PC-9 (cell line): ENCODE results near the gene CDK18. TPM values are rescaled to one million over a fixed set of nuclear protein-coding genes. Genes with fewer than 3 reads are reported as not detected.

Source experiments
- BruUV-seq: library from RNA; stranded (reverse); fragments of 400-500 nt; replicated peaks from 2 replicates; lab custom pipeline; 2021; lab: Mats Ljungman, UMichigan
- CTCF ChIA-PET: fragments of 300-600 bp; sonication (Branson Sonifier 250); formaldehyde crosslinking; loops from one replicate; lab custom pipeline; 2022; ENCODE audit warnings: antibody characterized with exemption; lab: Charles Lee
- POLR2A ChIA-PET: fragments of 300-600 bp; sonication (Branson Sonifier 250); formaldehyde crosslinking; loops from one replicate; lab custom pipeline; 2022; ENCODE audit warnings: antibody characterized with exemption; ENCODE audit not compliant: unreplicated experiment; lab: Charles Lee
- DNase-seq, 2 experiments: peaks; one replicate each; pipeline versions ENCODE4 v3.0.0 to v3.0.0-alpha.2; 2015 to 2022; ENCODE audit warnings: mixed read lengths in 1 of 2
- H2AFZ ChIP-seq: fragments of 200-600 bp; sonication (generic); 2 replicates; pipeline ENCODE4 v1.8.1; 2017; ENCODE audit warnings: antibody characterized with exemption
- H3F3A ChIP-seq: fragments of 200-600 bp; sonication (generic); 2 replicates; pipeline ENCODE4 v1.8.1; 2017; ENCODE audit warnings: antibody characterized with exemption, mild to moderate bottlenecking, low read depth; ENCODE audit not compliant: insufficient read depth
- H3K27ac ChIP-seq: fragments of 200-600 bp; sonication (generic); 2 replicates; pipeline ENCODE4 v1.6.1; 2016; ENCODE audit warnings: mixed run types
- H3K27me3 ChIP-seq: fragments of 200-600 bp; sonication (generic); 2 replicates; pipeline ENCODE4 v1.6.1; 2016; ENCODE audit warnings: low read depth, mixed run types; ENCODE audit not compliant: insufficient read depth
- H3K36me3 ChIP-seq: fragments of 200-600 bp; sonication (generic); 2 replicates; pipeline ENCODE4 v1.6.1; 2016; ENCODE audit warnings: low read depth, mixed run types
- H3K4me1 ChIP-seq: fragments of 200-600 bp; sonication (generic); replicated peaks from 2 replicates; pipeline ENCODE4 v1.6.1; 2016; ENCODE audit warnings: mixed run types; ENCODE audit not compliant: insufficient read depth
- H3K4me2 ChIP-seq: fragments of 200-600 bp; sonication (generic); 2 replicates; pipeline ENCODE4 v1.6.1; 2017; ENCODE audit warnings: mixed run types
- H3K4me3 ChIP-seq: fragments of 200-600 bp; sonication (generic); 2 replicates; pipeline ENCODE4 v1.6.1; 2016; ENCODE audit warnings: mixed run types
- H3K79me2 ChIP-seq: fragments of 200-600 bp; sonication (generic); 2 replicates; pipeline ENCODE4 v1.6.1; 2017; ENCODE audit warnings: low read depth, mixed run types
- H3K9me2 ChIP-seq: fragments of 200-600 bp; sonication (generic); 2 replicates; pipeline ENCODE4 v1.8.1; 2017; ENCODE audit warnings: mild to moderate bottlenecking; ENCODE audit not compliant: insufficient read depth
- H3K9me3 ChIP-seq: fragments of 200-600 bp; sonication (generic); 2 replicates; pipeline ENCODE4 v1.8.1; 2016; ENCODE audit warnings: low read depth; ENCODE audit not compliant: insufficient read depth
- H4K20me1 ChIP-seq: fragments of 200-600 bp; sonication (generic); 2 replicates; pipeline ENCODE4 v1.8.1; 2017; ENCODE audit not compliant: insufficient read depth
- EZH2 ChIP-seq: fragments of 200-600 bp; sonication (generic); IDR thresholded peaks from 2 replicates; pipeline ENCODE4 v1.8.0; 2017; ENCODE audit warnings: antibody characterized with exemption, low read depth
- intact Hi-C: fragments of 100-400 bp; cut with micrococcal nuclease; formaldehyde crosslinking; loops from one replicate; pipeline ENCODE4 v1.10.0; 2022; ENCODE audit not compliant: unreplicated experiment
- total RNA-seq: library from RNA; stranded (reverse); gene quantifications from 2 replicates; pipeline ENCODE4 v1.2.3, GENCODE V29; 2021
- TF ChIP-seq, protein P1 (sequence below): fragments of 200-600 bp; sonication (generic); conservative IDR thresholded peaks from 2 replicates; pipeline ENCODE4 v1.6.1; 2017; ENCODE audit warnings: mixed run types, antibody characterized with exemption, mild to moderate bottlenecking, moderate library complexity

The CDK18 gene
- total RNA-seq, 1 experiment from 2014 or later, result 35.3 TPM

DNA sequence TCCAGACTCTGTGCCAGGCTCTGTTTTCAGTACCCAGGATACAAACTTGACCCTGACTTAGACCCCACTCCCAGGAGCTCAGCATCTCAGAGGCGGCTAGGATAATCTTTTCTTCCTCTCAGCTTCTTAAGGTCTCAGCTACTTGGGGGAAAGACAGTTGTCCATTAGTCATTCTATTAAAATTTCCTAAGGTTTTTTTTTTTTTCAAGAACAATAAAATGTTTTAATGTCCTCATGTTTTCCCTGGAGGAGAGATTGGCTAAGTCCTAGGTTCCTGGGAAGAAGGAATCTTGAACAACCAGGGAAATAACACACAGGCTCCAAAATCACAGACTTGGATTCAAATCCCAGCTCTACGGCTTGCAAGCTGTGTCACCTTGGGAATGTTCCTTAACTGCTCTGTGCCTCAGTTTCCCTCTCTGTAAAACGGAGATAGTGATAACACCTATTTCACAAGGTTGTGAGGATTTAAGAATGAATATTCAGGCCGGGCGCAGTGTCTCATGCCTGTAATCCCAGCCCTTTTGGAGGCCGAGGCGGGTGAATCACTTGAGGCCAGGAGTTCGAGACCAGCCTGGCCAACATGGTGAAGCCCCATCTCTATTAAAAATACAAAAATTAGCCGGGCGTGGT, 33.0 kb downstream of the CDK18 start:
- no peaks in the 10 kb centered on the region for H3K27me3 ChIP-seq
- intact Hi-C loops, result no loop called here

DNA sequence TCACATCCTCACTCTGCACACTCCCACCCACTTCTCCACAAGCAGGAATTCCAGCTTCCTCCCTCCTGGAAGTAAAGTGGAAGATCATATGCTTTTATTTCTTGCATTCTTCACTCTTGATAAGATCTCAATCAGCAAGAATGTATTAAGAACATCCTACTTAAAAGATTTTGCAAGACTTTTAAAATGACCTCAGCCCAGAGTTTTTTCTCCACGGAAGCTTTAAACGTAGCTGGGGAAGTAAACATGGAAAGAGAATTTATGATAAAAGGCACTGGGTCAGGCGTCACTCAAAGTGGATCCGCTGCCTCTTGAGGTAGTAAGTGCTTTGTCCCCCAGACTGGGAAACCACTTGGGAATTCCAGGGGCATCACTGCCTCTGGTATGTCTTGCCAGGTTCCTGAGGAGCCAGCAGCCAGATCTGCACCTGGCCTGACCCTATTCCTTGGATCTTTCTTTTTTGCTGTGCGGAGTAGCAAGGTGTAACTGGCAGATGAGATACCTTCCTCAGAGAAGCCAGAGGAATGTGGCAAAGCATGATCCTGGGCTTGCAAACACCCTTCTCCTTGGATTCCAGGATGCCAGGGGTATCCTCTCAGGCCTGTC, 33.9 kb downstream of the CDK18 start:
- no peak overlapping the region for H2AFZ ChIP-seq
- no peak for TF ChIP-seq EZH2
- TF ChIP-seq, protein P1, sequence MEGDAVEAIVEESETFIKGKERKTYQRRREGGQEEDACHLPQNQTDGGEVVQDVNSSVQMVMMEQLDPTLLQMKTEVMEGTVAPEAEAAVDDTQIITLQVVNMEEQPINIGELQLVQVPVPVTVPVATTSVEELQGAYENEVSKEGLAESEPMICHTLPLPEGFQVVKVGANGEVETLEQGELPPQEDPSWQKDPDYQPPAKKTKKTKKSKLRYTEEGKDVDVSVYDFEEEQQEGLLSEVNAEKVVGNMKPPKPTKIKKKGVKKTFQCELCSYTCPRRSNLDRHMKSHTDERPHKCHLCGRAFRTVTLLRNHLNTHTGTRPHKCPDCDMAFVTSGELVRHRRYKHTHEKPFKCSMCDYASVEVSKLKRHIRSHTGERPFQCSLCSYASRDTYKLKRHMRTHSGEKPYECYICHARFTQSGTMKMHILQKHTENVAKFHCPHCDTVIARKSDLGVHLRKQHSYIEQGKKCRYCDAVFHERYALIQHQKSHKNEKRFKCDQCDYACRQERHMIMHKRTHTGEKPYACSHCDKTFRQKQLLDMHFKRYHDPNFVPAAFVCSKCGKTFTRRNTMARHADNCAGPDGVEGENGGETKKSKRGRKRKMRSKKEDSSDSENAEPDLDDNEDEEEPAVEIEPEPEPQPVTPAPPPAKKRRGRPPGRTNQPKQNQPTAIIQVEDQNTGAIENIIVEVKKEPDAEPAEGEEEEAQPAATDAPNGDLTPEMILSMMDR, result no peak
- no peaks in the 10 kb centered on the region for H3K79me2 ChIP-seq
- peak overlapping the region; percentile 59 for H3K4me2 ChIP-seq
- DNase-seq, result peak in 1 of 2 experiments; percentile 90
- POLR2A ChIA-PET, result interaction anchor here (0.5 kb wide), 2 partner anchors 57 to 94 kb away, joined by 3 to 6 read pairs; no protein-coding TSS in a partner anchor
- H3K4me3 ChIP-seq, result no peak overlapping the region
- H3K36me3 ChIP-seq, result no peaks in the 10 kb centered on the region
- CTCF ChIA-PET, result interaction anchor here (0.6 to 1.1 kb wide), 2 partner anchors 9 to 119 kb away, joined by 3 to 4 read pairs; no protein-coding TSS in a partner anchor
- H3K9me2 ChIP-seq, result no peaks in the 10 kb centered on the region
- no peaks in the 10 kb centered on the region for H3K9me3 ChIP-seq
- no peaks in the 10 kb centered on the region for H3K27me3 ChIP-seq
- H3K27ac ChIP-seq, result peak overlapping the region; percentile 57
- H3F3A ChIP-seq, result peaks cover 44% of the 10 kb centered on the region
- BruUV-seq, result no TSS peak
- intact Hi-C loops, result no loop called here
- H4K20me1 ChIP-seq, result no peaks in the 10 kb centered on the region
- peaks cover 52% of the 10 kb centered on the region for H3K4me1 ChIP-seq

More for the DNA sequence above, 33.0 kb downstream of the CDK18 start:
- ChIA-PET POLR2A (interaction anchor here (0.5 kb wide), 1 partner anchor 95 kb away, joined by 3 read pairs; no protein-coding TSS in a partner anchor), CTCF (interaction anchor here (1.1 kb wide), 1 partner anchor 8 kb away, joined by 4 read pairs; no protein-coding TSS in a partner anchor)
- H3K27ac ChIP-seq, result peak overlapping the region; percentile 57
- DNase-seq, result peak in 1 of 2 experiments; percentile 49
- BruUV-seq, result no TSS peak
- H3K79me2 ChIP-seq, result no peaks in the 10 kb centered on the region
- peaks cover 45% of the 10 kb centered on the region for H3K4me1 ChIP-seq
- peak overlapping the region; percentile 59 for H3K4me2 ChIP-seq
- no peaks in the 10 kb centered on the region for H3K36me3 ChIP-seq
- H2AFZ ChIP-seq, result no peak overlapping the region
- H3K9me2 ChIP-seq, result no peaks in the 10 kb centered on the region
- no peaks in the 10 kb centered on the region for H4K20me1 ChIP-seq
- H3K9me3 ChIP-seq, result no peaks in the 10 kb centered on the region
- H3F3A ChIP-seq, result peaks cover 37% of the 10 kb centered on the region
- no peak for TF ChIP-seq EZH2
- TF ChIP-seq, protein P1, result no peak
- no peak overlapping the region for H3K4me3 ChIP-seq

DNA sequence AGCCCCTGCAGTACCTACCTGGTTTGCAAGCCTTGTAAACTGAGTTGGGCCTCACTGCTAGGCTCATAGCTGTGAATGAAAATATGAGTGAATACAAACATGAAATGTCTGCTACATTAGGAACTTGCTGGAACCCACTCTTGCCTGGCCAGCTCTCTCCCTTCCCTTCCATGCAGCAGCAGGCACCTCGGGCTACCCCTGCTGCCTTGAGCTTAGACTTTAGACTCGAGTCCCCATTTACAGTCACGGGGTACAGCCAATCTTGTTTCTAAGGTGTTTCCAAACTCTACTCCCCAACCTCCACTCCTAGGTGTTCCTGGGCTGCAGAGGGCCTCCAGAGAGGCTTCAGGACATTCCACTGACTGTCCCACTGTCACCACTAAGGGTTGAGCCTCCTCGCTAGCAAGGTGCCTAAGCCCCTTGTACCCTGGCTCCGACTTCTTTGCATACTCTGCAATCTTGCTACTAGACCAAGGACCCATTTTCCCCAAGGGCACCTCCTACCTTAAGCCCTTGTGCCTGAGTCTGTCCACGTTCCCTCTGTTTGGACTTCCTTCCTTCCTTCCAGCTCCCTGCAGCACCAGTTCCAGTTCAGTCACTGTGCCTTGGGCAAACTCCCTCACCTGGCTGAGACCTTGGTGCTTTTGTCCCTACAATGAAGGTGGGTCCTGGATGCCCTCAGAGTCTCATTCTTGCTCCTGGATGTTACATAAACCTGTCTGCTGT, 36.9 kb downstream of the CDK18 start:
- BruUV-seq, result no TSS peak
- peaks cover 53% of the 10 kb centered on the region for H3F3A ChIP-seq
- intact Hi-C loops, result no loop called here
- H3K4me3 ChIP-seq, result no peak overlapping the region
- no peaks in the 10 kb centered on the region for H3K27me3 ChIP-seq
- H3K36me3 ChIP-seq, result no peaks in the 10 kb centered on the region
- H3K9me2 ChIP-seq, result no peaks in the 10 kb centered on the region
- no peak for DNase-seq
- H3K4me1 ChIP-seq, result peaks cover 59% of the 10 kb centered on the region
- no peak overlapping the region for H3K27ac ChIP-seq
- ChIA-PET CTCF (interaction anchor here (0.5 kb wide), 1 partner anchor 39 kb away, joined by 11 read pairs; no protein-coding TSS in a partner anchor), POLR2A (no interaction called here)
- H2AFZ ChIP-seq, result no peak overlapping the region
- H4K20me1 ChIP-seq, result no peaks in the 10 kb centered on the region
- no peaks in the 10 kb centered on the region for H3K79me2 ChIP-seq
- no peaks in the 10 kb centered on the region for H3K9me3 ChIP-seq
- no peak for TF ChIP-seq EZH2
- TF ChIP-seq, protein P1, result no peak
- H3K4me2 ChIP-seq, result no peak overlapping the region
